ENCODE data around the gene SUGT1.
"Not testable (repeated sequence)": the region's sequence is repeated elsewhere in the genome, so short reads cannot be mapped to it uniquely, and the experiment has no call there.

The SUGT1 gene

DNA sequence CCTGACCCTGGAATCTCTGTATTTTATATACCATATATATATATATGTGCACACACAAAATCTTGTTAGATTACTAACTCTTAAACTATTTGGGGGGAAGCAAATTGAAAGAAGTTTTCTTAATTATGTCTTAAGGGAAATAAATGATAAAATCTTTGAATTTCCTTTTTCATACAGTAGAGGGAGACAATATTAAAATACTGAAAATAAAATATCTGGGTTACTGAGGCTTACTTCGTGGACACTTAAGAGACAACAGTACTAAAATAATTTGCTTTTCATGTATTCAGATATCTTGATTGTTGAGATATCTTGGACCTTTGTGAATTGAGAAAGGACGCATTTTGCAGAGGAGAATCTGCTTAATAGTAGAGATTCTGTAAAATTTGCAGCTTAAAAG, 17.0 kb downstream of the SUGT1 start:
- no peak for DNase-seq (ENCODE audit: low spot score)

DNA sequence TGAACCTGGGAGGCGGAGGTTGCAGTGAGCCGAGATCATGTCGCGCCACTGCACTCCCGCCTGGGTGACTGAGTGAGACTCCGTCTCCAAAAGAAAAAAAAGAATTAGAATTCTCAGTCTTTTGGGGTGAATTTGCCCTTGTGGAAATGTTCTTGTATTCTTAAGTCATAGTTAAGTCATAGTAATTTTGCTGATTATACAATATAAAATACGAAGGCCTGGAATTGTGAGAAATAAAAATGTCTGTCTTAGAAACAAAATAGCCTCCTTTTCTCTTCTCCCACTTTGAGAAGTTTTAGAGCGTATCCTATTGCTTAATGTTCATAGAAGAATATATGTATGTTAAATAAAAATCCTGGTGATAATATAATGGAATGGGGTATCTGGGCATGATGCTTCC, 18.1 kb downstream of the SUGT1 start:
- DNase-seq (ENCODE audit: low spot score) = no peak

DNA sequence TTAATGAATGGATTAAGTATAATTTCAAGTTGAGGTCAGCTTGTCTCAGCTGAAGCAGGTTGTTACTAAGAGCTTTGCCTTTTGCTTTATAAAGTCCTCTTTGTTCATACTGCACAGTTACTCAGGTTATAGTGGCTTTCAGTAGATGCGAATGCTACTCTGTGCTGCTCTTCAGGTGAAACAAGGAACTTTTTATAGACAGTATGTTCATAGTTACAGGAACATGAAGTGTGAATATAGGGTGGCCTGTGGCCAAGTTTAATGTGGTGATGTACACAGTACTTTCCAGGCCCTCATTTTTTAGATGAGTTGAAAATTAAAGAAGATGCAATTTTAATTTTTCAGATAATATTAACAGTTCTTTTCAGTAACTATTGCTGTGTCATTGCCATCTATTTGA, 20.8 kb downstream of the SUGT1 start:
- no peak for DNase-seq (ENCODE audit: low spot score)

DNA sequence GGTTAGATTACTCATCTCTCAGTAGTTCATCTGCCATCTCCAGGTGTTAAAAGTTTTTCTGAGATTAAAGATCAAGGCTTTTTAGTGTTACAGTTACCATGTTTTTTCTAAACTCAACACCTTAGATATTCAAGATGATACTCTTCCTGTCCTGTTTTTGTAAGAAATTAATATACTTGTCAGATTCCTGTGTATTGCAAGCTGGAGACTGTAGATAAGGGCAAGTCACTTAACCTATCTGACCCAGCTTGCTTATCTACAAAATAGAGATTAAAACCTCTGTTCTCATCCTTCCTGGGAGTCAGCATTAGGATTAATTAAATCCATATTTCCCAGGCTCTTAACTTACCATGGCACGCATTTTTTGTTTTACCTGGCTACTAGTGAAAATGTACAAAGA, 25.2 kb downstream of the SUGT1 start:
- no peak for DNase-seq (ENCODE audit: low spot score)

- DNase-seq (ENCODE audit: low spot score) = not testable (repeated sequence)
Measured at GRCh38 chr13:52685806-52686205, 33.2 kb downstream of the SUGT1 start.

- no peak for DNase-seq (ENCODE audit: low spot score)
Measured at GRCh38 chr13:52686376-52686775, 33.7 kb downstream of the SUGT1 start.

DNA sequence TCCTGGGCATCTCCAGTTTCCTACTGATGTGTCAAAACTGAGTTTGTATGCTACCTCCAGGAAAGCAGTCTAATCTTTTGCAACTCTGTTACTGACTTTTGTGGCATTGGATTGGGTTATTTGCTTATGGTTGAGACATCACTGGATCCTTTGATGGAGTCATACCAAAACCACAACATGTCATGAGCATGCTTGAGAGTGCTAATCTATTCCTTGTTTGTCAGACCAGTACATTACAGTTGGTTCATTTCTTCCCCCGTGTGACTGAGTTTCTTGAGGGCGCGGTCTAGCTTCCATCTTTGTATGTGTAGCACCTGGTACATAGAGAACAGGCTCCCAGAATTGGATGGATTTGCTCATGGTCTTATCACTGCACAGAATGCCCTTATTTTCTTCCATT, 43.2 kb downstream of the SUGT1 start:
- DNase-seq (ENCODE audit: low spot score) = peak; percentile 81

DNA sequence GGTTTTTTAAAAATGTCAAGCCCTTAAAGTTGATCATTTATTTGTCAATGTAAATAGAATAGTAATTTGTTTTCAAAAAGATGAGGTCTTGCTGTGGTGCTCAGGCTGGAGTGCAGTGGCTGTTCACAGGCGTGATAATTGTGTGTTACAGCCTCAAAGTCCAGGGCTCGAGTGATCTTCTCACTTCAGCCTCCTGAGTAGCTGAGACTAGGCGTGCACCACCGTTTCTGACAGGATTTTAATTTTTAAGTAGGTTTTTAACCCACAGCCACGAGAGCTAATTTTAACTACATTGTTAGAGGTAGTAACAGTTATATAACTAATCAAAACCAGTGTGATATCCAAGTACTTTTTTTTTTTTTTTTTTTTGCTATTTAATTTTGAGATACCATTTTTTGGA, 43.9 kb downstream of the SUGT1 start:
- no peak for DNase-seq (ENCODE audit: low spot score)

DNA sequence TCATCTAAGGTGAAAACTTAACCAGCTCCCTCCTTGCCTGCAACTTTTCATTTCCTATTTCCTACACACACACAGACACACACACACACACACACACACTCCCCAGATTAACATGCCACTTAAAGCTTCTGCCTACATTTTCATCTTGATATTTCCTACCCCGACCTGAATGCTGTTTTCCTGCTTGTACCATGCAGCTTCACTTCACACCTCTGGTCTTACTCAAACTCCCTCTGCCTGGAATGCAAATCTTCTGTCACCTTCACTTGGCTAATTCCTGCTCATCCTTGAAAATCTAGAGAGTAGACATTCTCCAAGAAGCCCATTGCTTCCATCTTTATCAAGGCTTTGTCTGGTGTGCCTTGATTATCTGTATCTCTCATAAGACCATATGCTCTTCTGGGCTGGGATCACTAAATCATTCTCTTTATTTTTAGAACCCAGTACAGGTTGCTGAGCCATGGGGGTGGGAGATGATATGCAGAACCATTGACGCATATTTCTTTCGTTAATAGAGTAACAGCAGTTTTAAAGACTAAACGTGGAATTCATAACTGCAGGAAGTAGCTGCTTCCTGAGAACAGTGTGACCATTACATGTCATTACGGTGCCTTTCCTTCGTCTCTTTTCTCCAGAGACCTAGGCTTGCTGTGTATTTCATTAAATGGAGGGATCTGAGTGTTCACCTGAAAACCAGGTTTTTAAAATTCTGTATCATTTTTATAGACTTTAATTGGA, 49.3 kb downstream of the SUGT1 start:
- DNase-seq (ENCODE audit: low spot score) = no peak

- DNase-seq (ENCODE audit: low spot score) = no peak
Measured at GRCh38 chr13:52703482-52703881, 50.8 kb downstream of the SUGT1 start.

DNA sequence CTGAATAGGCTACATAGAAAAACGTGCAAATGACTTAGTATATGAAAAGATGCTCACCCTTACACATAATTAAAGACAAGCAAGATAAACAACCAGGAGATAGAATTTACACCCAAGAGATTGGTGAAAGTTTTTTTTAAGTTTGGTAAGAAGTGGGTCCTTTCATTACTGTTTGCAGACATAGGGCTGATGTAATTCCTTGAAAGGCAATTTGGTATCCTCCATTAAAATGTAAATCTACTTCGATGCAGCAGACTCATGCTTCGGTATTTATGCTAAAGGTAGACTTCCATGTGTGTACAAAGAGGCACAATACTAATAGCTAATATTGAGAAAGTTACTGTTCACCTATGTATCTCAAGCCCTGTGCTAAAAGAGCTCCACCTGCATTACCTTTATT, 53.4 kb downstream of the SUGT1 start:
- DNase-seq (ENCODE audit: low spot score) = no peak

- DNase-seq (ENCODE audit: low spot score) = no peak
Measured at GRCh38 chr13:52707375-52707774, 54.7 kb downstream of the SUGT1 start.

DNA sequence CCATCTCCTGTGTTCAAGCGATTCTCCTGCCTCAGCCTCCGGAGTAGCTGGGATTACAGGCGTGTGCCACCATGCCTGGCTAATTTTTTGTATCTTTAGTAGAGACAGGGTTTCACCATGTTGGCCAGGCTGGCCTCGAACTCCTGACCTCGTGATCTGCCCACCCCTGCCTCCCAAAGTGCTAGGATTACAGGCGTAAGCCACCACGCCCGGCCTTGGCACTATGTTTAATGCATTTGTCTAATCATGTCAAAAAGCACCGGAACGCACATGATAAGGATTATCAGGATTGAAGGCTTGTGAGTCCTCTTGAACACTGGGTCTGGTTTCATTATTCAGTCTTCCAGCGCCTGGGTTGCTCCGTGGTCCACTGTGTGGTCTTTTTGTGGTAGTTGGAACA, 55.6 kb downstream of the SUGT1 start:
- not testable (repeated sequence) for DNase-seq (ENCODE audit: low spot score)

- no peak for DNase-seq (ENCODE audit: low spot score)
Measured at GRCh38 chr13:52711286-52711685, 58.6 kb downstream of the SUGT1 start.

GRCh38 chr13:52712385-52712784, 59.7 kb downstream of the SUGT1 start:
- DNase-seq (ENCODE audit: low spot score) = no peak

DNA sequence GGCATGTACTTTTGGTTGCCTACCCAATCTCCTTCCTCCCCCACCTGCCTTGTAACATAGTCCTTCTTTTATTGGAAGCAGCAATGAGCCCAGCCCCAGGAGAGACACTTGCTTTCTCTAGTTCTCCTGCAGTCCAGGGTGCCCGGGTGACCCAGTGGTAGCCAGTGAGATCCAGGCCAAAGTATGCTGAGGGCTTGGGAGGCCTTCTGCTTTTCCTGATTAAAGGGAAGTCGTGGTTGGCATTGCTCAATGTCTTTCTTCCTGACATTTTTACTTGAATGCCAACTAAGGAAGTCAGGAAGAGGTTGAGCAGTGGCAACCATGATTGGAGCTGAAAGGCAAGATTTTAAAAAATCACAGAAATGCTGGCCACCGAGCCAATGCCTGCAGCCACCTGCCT, 61.3 kb downstream of the SUGT1 start:
- no peak for DNase-seq (ENCODE audit: low spot score)

- DNase-seq (ENCODE audit: low spot score) = not testable (repeated sequence)
Measured at GRCh38 chr13:52720904-52721303, 68.3 kb downstream of the SUGT1 start.

GRCh38 chr13:52721356-52721755, 68.7 kb downstream of the SUGT1 start:
- DNase-seq (ENCODE audit: low spot score) = not testable (repeated sequence)

GRCh38 chr13:52723181-52723580, 70.5 kb downstream of the SUGT1 start:
- no peak for DNase-seq (ENCODE audit: low spot score)

DNA sequence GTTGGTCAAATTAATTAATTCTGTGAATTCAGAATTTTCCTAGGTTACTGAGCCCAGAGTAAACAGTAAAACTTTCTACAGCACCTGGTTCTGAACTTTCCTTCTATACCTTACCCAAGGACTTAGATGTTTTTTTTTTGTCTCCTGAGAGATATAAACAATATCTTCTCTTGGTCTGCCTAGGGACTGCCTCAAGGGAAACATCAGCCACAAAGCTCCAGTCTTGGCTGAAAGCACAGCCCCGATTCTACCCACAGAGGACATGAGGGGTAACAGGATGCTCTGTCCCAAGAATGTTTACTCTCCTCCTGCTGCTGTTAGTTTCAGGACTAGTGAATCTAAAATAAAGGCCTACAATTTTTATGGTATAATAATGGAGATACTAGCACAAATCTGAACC, 72.7 kb downstream of the SUGT1 start:
- no peak for DNase-seq (ENCODE audit: low spot score)

DNA sequence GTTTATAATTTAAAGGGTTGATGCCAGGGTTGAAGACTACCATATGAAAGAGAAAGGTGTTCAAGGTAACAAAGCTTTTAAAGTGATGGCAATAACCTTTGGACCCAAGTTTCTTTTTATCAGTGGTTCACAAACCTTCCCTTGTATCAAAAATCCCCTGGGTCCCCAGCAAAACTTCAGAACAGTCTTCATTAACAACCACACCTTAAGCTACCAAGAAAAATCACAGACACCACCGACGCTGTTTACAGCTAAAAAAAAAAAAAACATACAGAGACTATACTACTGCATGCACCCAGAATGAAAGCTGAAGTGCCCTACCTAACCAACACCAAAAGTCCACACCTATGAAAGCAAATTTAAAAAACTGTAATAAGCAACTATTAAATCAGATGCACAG, 73.6 kb downstream of the SUGT1 start:
- no peak for DNase-seq (ENCODE audit: low spot score)

DNA sequence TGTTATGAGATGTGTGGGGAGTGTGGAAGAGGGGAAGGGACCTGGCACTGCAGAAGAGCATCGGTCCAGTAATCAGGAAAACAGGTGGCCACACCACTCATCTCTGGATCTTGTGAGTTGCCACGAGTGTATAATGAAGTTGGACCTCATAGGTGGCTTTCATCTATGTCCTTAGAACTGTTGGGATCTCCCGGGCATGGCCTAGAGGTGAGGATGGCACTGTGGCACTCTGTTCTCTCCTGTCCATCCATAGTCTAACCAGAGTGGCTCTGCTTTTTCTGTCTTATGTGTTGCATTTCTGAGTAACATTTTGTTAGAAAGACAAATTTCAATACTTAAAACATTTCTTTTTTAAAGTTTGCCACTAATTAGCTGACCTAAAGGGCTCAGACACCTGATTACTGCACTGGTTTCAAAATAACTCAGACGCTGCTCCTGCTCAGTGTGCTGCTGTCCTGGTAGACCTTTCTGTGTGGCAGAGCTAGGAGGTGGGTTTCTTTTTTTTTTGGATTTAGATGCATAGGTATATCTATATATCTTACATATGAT, 81.5 kb downstream of the SUGT1 start:
- no peak for DNase-seq (ENCODE audit: low spot score)

DNA sequence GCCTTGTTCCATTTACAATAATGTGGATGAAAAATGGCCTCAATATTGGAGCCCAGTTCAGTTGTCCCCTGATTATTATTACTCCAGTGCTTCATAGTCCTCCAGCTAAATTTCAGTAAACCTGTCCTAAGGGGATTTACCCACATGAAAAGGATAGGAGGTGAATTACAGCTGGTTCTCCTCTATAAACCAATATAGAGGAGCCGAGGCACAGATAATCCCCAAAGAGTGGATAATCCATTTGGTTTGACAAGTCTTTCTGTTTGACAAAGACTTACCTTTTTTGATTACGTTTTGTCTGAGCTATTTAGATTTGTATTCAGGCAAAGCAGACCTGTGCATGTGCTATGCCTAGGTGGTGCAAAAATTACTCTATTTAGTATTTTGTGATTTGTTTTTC, 84.3 kb downstream of the SUGT1 start:
- no peak for DNase-seq (ENCODE audit: low spot score)

GRCh38 chr13:52737451-52737850, 84.8 kb downstream of the SUGT1 start:
- DNase-seq (ENCODE audit: low spot score) = no peak
